Neural progenitor cell (in vitro differentiated cells): ENCODE data around the gene TIMM22.
A peak's percentile ranks its signal among the peaks of the same experiment; 100 is the strongest.

Experiments used
- CTCF ChIP-seq: fragments of 200-600 bp; sonication (generic); IDR thresholded peaks from 2 replicates; pipeline ENCODE4 v1.5.1; 2017; ENCODE audit warnings: antibody characterized with exemption, mild to moderate bottlenecking
- EZH2 ChIP-seq: fragments of 200-600 bp; sonication (generic); IDR thresholded peaks from 2 replicates; pipeline ENCODE4 v1.6.1; 2017; ENCODE audit warnings: antibody characterized with exemption, mild to moderate bottlenecking, moderate library complexity
- EZH2phosphoT487 ChIP-seq: fragments of 200-600 bp; sonication (generic); IDR thresholded peaks from 2 replicates; pipeline ENCODE4 v1.6.1; 2017; ENCODE audit warnings: antibody characterized with exemption

GRCh38 chr17:1031711-1032110 lies 34.8 kb downstream of the TIMM22 start:
- TF ChIP-seq CTCF = no peak
- TF ChIP-seq EZH2phosphoT487 = peak; percentile 38
- no peak for TF ChIP-seq EZH2
